Muscle of leg (tissue), 11 donors: ENCODE data around the gene ACOX1. TPM values are rescaled to one million over a fixed set of nuclear protein-coding genes. Genes with fewer than 3 reads are reported as not detected.

Source experiments
- DNase-seq: peaks from one replicate; pipeline ENCODE4 v3.0.0; 2013
- H3K27ac ChIP-seq: one replicate; pipeline ENCODE4 v1.5.1; 2013; ENCODE audit warnings: mild to moderate bottlenecking, low read length, control low read depth
- H3K27me3 ChIP-seq: one replicate; pipeline ENCODE4 v1.6.1; 2013; ENCODE audit warnings: low read length; ENCODE audit not compliant: control insufficient read depth, insufficient read depth
- H3K36me3 ChIP-seq: one replicate; pipeline ENCODE4 v1.6.1; 2013; ENCODE audit warnings: low read length; ENCODE audit not compliant: control insufficient read depth, insufficient read depth
- H3K4me1 ChIP-seq: one replicate; pipeline ENCODE4 v1.6.1; 2013; ENCODE audit warnings: low read length; ENCODE audit not compliant: control insufficient read depth, insufficient read depth
- H3K4me3 ChIP-seq: one replicate; pipeline ENCODE4 v1.5.1; 2013; ENCODE audit warnings: low read length, control low read depth
- H3K9me3 ChIP-seq: replicated peaks from 2 replicates; pipeline ENCODE4 v1.6.1; 2013; ENCODE audit warnings: low read depth, low read length; ENCODE audit not compliant: control insufficient read depth
- WGBS: methylation state at CpG from one replicate; pipeline ENCODE4 v1.1.5; 2013; ENCODE audit warnings: missing lambda C conversion rate; ENCODE audit not compliant: insufficient coverage; 5-methylcytosine and 5-hydroxymethylcytosine counted together
- polyA plus RNA-seq, 8 donors: library from polyadenylated mRNA; unstranded; fragments of 120-200 nt; gene quantifications; one replicate each; pipeline versions ENCODE4 v1.2.1 to v1.2.3, GENCODE V29; 2013; ENCODE audit warnings: inconsistent platforms in 1 of 8, low replicate concordance in 1 of 8; ENCODE audit not compliant: insufficient read length in 8 of 8, insufficient read depth in 1 of 8
- total RNA-seq: library from RNA; stranded (reverse); fragments of 120-200 nt; gene quantifications from one replicate; pipeline ENCODE4 v1.2.4, GENCODE V29; 2013

ACOX1 gene
- total and polyA plus RNA-seq, 9 donors, result 14.6 to 23.2 (median 18.8) TPM

DNA sequence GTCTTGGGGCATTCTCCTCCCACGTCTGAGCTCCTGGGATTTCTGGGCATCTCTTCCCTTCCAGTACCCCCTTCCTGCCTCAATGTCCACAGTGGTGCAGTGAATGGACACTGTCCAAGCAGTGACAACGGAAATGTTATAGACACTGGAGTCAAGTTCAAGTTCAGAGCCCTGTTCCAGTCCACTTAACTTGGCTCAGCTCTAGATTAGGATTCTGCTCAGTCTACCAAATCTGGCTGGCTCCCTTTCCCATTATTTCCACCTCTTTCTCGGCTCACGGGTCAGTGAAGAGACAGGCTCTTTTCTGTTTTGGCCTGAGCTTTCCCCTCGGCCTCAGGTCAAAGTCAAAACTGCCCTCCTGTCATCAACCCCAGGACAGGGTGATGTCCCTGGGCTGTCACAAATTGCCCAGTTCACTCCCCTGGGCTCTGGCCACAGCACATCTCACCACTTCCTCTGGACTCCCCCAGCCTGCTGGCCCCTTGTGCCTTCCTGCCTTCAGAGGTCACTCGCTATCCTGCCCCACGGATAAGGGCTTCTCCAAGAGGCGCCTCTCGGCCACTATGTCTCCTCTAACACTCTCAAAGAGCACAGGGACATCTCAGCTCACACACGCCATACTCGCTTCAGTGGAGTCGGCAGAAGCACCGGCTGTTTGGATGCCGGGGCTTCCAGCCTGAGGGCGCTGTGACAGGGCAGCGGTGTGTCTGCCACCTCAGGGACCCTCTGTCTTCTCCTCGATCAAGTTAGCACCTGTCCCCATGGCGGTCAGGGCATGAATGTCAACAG lies 56.6 kb downstream of the ACOX1 start:
- Histone ChIP-seq H3K27ac (no peak overlapping the region), H3K27me3 (no peaks in the 10 kb centered on the region), H3K4me1 (peaks cover 35% of the 10 kb centered on the region), H3K36me3 (peaks cover 49% of the 10 kb centered on the region), H3K4me3 (no peak overlapping the region), H3K9me3 (no peaks in the 10 kb centered on the region)
- no peak for DNase-seq
- WGBS, result 77% methylated on average over 18 of the region's 18 CpGs

DNA sequence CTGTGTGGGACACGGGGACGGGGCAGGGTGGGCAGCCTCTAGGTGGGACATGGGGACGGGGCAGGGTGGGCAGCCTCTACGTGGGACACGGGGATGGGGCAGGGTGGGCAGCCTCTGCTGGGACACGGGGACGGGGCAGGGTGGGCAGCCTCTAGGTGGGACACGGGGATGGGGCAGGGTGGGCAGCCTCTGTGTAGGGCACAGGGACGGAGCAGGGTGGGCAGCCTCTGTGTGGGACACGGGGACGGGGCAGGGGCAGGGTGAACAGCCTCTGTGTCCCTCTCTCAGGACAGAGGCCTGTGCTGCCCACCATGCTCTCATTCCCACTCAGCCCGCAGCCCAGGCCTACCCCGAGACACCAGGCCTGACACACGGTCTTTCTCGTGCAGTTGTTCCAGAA lies 57.4 kb downstream of the ACOX1 start:
- 93% methylated on average over 11 of the region's 15 CpGs for WGBS
- Histone ChIP-seq H3K27ac (no peak overlapping the region), H3K4me1 (peaks cover 40% of the 10 kb centered on the region), H3K36me3 (peaks cover 49% of the 10 kb centered on the region), H3K9me3 (no peaks in the 10 kb centered on the region), H3K4me3 (no peak overlapping the region), H3K27me3 (no peaks in the 10 kb centered on the region)
- DNase-seq, result no peak

DNA sequence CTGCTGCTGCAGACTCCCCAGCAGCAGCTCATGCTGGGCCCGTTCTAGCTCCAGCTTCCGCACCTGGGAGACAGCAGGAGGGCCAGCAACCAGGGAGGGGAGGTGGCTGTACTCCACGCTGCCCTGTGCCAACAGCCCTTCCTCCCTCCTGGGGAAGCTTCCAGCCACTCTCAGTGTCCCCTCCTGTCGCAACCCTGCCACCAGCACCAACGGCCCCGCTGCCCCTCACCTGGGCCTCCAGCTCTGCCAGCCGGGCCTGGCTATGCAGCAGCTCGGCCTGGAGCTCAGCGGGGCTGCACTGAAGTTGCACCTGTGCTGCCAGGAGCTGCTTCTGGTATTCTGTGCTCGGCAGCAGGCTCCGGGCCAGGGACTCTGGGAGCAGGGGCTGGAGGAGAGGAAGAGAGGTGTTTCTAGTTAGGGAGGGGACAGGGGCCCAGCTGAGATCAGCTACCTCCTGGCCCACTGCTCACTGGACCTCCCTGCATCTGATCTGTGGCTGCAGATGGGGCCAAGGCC lies 58.9 kb downstream of the ACOX1 start:
- H3K36me3 ChIP-seq, result peaks cover 38% of the 10 kb centered on the region
- no peaks in the 10 kb centered on the region for H3K9me3 ChIP-seq
- no peak overlapping the region for H3K4me3 ChIP-seq
- 60% methylated on average over 8 of the region's 11 CpGs for WGBS
- no peak for DNase-seq
- no peaks in the 10 kb centered on the region for H3K27me3 ChIP-seq
- H3K4me1 ChIP-seq, result peaks cover 40% of the 10 kb centered on the region
- H3K27ac ChIP-seq, result peak overlapping the region; percentile 35

DNA sequence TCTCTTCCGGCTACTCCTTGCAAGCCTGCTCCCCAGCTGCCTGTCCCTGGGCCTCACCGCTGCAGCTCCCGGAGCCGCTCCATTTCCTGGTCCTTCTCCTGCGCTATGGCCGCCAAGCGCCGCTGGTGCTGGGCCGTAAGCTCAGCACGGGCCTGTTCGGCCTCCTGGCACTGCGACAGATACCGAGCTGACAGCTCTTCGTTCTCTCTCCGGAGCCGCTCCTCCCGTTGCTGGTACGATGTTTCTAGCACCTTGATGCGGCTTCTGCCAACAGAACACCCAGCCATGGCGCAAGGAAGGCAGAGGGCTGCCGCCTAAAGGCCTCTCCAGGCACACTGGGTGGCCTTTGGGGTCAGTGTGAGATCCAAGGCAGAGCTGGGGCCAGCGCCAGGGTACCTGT lies 59.4 kb downstream of the ACOX1 start:
- Histone ChIP-seq H3K27me3 (no peaks in the 10 kb centered on the region), H3K27ac (no peak overlapping the region), H3K4me3 (no peak overlapping the region), H3K36me3 (peaks cover 39% of the 10 kb centered on the region), H3K9me3 (no peaks in the 10 kb centered on the region), H3K4me1 (peaks cover 40% of the 10 kb centered on the region)
- 82% methylated on average over 22 of the region's 22 CpGs for WGBS
- no peak for DNase-seq

DNA sequence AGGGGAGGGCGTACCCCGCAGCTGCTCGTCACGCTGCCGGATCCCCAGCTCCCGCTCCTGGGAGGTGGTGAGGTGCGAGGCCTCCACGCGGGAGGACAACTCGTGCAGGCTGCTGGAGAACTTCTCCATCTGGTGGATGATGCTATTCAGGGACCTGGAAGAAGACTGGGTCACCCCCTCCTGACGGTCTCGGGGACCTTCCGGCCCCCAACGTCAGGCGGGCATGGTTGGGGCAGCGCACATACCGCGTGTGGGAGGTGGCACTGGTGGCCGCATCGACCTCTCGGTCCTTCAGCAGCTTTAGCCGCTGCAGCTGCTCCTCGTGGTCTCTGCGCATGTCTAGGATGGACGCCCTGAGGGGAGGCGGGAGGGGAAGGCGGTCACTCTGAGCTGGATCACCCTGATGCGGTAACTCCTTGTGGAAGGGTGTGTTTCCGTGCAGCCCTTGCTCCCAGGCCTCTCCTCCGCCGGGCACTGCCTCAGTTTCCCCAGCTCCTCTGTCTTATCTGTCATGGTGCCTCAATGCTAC lies 61.0 kb downstream of the ACOX1 start:
- peak overlapping the region; percentile 62 for H3K27ac ChIP-seq
- no peak for DNase-seq
- no peaks in the 10 kb centered on the region for H3K27me3 ChIP-seq
- peaks cover 39% of the 10 kb centered on the region for H3K36me3 ChIP-seq
- no peaks in the 10 kb centered on the region for H3K9me3 ChIP-seq
- no peak overlapping the region for H3K4me3 ChIP-seq
- WGBS, result 86% methylated on average over 23 of the region's 31 CpGs
- peaks cover 35% of the 10 kb centered on the region for H3K4me1 ChIP-seq

DNA sequence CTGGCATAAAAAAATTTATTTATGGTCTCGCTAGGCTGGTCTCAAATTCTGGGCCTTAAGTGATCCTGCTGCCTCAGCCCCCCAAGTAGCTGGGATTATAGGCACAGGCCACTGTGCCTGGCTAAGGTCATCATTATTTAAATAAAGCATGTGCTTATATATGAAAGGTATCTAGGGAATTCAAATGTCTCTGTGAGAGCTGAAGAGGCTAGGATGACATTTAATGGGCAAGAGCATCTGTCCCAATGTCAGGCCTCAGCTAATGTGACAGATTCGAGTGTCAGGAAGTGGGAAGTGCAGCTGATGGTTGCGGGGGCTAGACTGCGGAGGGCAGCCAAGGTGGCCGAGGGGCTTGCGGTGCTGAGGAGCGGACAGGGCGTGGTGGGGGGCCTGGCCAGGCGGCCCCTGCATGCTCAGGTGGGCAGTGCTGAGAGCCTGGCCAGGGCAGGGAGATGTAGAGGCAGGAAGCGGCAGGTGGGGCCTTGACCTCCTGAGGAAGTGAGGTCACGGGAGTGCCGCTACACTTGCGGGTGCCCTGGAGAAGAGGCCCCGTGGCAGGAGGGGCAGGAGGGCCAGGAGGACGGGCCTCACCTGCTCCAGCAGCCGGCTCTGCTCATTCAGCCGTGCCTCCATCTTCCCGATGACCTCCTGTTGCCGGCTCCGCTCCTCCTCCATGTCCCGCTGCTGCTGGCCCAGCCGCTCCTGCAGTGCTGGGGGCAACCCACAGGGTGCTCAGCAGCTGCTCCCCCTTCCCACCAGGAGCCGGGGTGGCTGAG lies 61.6 kb downstream of the ACOX1 start:
- peak; percentile 65 for DNase-seq
- no peaks in the 10 kb centered on the region for H3K9me3 ChIP-seq
- H3K4me3 ChIP-seq, result no peak overlapping the region
- WGBS, result 79% methylated on average over 15 of the region's 23 CpGs
- H3K27me3 ChIP-seq, result no peaks in the 10 kb centered on the region
- H3K36me3 ChIP-seq, result peaks cover 36% of the 10 kb centered on the region
- H3K4me1 ChIP-seq, result peaks cover 31% of the 10 kb centered on the region
- H3K27ac ChIP-seq, result peak overlapping the region; percentile 62

DNA sequence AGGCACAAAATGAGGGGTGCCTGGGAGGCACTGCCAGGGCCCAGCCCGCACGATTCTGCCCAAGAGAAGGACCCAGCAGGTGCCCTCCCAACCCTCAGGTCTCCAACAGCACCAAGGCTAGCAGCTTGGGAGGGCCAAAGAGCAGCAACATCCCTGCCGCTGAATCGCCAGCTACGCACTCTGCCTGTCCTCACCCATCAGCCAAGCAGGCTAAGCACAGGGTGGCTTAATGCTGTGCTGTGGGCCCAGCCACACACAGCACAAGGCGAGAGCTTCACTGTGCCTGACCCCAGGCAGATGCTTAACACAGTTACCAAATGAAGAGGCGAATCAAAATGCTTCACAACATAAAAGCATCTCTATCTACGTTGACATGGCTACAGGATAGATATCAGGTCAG lies 63.7 kb downstream of the ACOX1 start:
- H3K4me1 ChIP-seq, result peaks cover 29% of the 10 kb centered on the region
- H3K27me3 ChIP-seq, result no peaks in the 10 kb centered on the region
- WGBS, result 95% methylated on average over 4 of the region's 8 CpGs
- no peak for DNase-seq
- H3K36me3 ChIP-seq, result peaks cover 41% of the 10 kb centered on the region
- H3K4me3 ChIP-seq, result no peak overlapping the region
- H3K27ac ChIP-seq, result no peak overlapping the region
- no peaks in the 10 kb centered on the region for H3K9me3 ChIP-seq

DNA sequence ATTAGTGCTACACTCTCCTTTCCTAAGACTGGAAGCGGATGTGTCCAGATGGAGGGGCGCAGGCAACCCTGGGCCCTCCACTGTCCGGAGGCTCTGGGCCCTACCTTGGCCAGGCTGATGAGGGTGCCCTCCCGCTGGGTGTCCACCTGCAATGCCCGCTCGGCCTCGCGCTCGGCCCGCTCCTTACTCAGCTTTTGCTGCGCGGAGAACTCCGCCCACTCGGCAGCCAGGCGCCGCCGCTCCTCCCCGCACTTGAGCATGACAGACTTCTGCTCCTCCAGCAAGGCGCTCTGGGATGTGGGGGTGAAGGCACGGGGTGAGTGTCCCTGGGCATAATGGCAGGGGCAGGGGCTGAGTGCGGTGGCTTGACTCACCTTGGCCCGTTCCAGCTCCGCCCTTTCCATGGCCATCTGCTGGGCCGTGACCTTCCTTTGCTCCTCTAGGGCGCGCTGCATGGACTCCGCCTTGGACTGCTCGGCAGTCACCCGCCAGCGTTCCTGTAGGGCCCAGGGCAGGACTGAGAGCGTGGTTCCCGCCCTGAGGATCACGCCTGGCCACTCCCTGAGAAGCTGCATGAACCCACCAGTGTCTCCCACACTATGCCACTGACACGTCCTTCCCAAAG lies 64.2 kb downstream of the ACOX1 start:
- Histone ChIP-seq H3K36me3 (peaks cover 40% of the 10 kb centered on the region), H3K4me1 (peaks cover 29% of the 10 kb centered on the region), H3K9me3 (no peaks in the 10 kb centered on the region), H3K4me3 (no peak overlapping the region), H3K27ac (no peak overlapping the region), H3K27me3 (no peaks in the 10 kb centered on the region)
- no peak for DNase-seq
- WGBS, result 88% methylated on average over 29 of the region's 34 CpGs

DNA sequence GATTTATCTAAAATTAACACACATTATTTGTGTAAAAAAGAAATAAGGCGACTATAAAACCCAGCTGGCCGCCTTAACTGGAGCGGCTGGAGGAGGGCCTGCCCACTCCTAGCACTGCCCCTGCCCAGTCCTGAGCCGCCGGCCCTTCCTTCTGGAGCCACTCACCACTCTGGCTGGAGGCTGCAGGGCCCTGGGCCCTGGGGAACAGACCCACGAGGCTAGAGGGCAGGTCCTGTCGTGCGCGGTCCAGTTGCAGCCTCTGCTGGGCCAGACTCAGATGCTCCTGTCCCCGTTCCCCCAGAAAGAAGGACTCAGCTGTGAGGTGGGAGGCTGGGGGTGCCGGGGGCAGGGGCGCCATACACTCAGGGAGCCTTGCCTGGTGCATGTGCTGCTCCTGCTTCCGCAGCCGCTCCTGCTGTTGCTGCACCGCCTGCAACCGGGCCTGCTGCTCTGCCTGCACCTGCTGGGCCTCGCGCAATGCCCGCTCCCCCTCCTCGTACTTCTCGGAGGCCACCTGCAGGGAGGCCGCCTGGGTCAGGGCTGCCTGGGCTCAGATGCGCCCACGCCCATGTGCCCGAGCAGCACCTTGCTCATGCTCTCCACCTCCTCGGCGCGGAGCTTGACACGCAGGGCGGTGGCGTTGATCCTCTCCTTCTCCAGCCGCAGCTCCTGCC lies 65.3 kb downstream of the ACOX1 start:
- Histone ChIP-seq H3K36me3 (peaks cover 32% of the 10 kb centered on the region), H3K9me3 (no peaks in the 10 kb centered on the region), H3K4me3 (no peak overlapping the region), H3K4me1 (peaks cover 24% of the 10 kb centered on the region), H3K27me3 (no peaks in the 10 kb centered on the region), H3K27ac (no peak overlapping the region)
- WGBS, result 89% methylated on average over 31 of the region's 32 CpGs
- DNase-seq, result no peak
